Inferior parietal cortex (tissue), 1 donor: ENCODE results near the gene TECPR2.
"Not testable (repeated sequence)": the region's sequence is repeated elsewhere in the genome, so short reads cannot be mapped to it uniquely, and the experiment has no call there.

Experiments used
- DNase-seq: peaks from one replicate; pipeline ENCODE4 v3.0.0-alpha.2; 2016; ENCODE audit errors: extremely low spot score

The TECPR2 gene

GRCh38 chr14:102525929-102526497 is 163.3 kb downstream of the TECPR2 start:
- DNase-seq = no peak

DNA sequence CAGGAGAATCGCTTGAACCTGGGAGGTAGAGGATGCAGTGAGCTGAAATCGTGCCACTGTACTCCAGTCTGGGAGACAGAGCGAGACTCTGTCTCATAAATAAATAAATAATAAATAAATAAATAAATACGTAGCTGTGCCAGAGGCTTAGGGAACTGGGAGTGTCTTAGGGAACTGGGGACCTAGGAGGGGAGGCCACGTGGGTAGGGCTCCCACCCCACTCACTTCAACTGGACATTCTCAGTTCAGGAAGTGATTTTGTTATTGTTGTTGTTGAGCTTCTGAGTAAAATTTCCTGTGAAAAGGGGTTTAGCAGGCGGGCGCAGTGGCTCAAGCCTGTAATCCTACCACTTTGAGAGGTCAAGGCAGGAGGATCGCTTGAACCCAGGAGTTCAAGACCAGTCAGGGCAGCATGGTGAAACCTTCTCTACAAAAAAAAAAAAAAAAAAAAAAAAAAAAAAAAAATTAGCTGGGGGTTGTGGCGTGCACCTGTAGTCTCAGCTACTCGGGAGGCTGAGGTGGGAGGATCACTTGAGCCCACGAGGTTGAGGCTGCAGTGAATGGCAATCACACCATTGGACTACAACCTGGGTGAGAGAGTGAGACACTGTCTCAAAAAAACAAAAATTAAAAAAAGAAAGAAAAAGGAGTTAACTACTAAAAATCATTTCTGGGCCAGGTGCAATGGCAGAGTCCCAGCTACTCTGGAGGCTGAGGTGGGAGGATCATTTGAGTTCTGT is 165.9 kb downstream of the TECPR2 start:
- no peak for DNase-seq

DNA sequence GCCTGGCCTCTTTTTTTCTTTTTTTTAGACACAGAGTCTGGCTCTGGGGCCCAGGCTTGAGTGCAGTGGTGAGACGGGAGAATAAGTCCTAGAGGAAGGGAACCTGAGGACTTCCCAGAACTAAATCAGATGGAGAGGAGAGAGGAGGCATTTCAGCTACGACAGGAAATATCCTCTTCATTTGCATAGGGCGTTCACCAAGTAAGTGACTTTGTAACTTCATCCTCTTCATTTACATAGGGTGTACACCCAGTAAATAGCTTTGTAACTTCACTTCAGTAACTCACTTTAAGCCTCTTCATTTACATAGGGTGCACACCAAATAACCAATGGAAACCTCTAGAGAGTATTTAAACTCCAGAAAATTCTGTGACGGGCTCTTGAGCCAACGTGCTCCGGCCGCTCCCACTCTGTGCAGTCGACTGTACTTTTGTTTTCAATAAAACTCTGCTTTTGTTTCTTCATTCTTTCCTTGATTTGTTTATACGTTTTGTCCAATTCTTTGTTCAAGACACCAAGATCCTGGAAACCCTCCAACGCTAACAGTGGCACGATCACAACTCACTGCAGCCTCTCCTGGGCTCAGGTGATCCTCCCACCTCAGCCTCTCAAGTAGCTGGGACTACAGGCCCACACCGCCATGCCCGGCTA is 168.2 kb downstream of the TECPR2 start:
- no peak for DNase-seq

DNA sequence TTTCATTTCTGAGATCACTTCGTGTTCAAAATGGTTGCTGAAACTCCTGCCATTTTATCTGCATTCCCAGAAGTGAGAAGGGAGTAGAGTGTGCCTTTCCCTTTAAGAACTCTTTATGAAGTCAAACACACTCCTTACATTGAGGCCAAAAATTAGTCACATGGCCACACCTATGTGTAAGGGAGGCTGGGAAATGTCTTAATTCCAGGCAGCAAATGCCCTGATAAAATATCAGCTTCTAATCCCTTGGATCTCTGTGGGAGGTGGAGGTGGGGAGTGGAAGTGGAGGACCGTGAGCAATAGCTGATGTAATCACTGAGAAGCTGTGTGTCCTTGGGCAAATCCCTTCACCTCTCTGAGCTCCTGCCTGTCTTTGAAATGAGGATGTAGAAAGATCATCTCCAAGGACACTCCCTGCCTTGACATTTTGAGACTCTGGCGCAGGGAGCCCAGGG is 169.5 kb downstream of the TECPR2 start:
- no peak for DNase-seq

DNA sequence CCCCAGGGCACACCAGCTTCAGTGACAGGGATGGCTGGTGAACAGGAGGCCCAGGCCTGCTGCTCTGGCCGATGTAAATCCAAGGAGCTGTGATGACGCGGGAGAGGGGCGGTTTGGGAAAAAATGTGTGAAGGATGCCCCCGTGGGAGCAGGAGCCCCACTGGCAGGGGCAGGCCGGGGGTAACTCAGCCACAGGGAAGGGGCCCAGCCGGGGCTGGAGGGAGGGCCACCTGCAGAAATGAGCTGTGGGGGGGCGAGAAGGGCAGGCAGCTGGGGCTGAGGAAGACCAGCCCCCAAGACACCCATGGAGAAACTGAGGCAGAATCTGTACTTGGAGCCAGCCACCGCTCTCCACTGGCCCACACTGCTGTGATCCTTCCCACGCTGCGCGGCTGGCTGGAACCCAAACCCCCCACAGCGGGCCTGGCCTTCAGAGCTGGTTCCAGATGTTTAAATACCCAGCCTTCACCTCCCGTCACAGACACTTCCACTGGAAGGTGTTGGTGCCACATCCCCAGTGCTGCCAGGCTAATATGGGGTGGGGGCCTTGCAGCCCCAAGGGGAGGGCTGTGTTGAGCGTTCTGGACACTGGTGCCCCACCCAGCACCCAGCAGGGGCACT is 175.3 kb downstream of the TECPR2 start:
- no peak for DNase-seq

GRCh38 chr14:102538602-102539543 is 176.1 kb downstream of the TECPR2 start:
- no peak for DNase-seq

GRCh38 chr14:102539544-102540314 is 177.0 kb downstream of the TECPR2 start:
- no peak for DNase-seq

- DNase-seq = no peak
Measured at GRCh38 chr14:102540315-102541028, 177.7 kb downstream of the TECPR2 start.

DNA sequence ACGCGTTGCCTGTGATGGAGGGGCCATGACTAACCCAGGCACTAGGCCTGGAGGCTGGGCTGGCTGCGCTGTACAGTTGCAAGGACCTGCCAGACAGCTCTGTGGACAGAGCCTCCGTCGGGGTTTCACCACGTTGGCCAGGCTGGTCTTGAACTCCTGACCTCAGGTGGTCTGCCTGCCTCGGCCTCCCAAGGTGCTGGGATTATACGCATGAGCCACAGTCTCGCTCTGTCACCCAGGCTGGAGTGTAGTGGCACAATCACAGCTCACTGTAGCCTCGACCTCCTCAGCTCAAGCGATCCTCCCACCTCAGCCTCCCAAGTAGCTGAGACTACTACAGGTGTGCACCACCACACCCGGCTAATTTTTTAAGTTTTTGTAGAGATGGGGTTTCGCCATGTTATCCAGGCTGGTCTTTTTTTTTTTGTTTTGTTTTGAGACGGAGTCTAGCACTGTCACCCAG is 178.3 kb downstream of the TECPR2 start:
- DNase-seq = not testable (repeated sequence)

- no peak for DNase-seq
Measured at GRCh38 chr14:102541771-102542170, 179.0 kb downstream of the TECPR2 start.

GRCh38 chr14:102544046-102544746 is 181.5 kb downstream of the TECPR2 start:
- DNase-seq = no peak

GRCh38 chr14:102544747-102545460 is 182.2 kb downstream of the TECPR2 start:
- no peak for DNase-seq

DNA sequence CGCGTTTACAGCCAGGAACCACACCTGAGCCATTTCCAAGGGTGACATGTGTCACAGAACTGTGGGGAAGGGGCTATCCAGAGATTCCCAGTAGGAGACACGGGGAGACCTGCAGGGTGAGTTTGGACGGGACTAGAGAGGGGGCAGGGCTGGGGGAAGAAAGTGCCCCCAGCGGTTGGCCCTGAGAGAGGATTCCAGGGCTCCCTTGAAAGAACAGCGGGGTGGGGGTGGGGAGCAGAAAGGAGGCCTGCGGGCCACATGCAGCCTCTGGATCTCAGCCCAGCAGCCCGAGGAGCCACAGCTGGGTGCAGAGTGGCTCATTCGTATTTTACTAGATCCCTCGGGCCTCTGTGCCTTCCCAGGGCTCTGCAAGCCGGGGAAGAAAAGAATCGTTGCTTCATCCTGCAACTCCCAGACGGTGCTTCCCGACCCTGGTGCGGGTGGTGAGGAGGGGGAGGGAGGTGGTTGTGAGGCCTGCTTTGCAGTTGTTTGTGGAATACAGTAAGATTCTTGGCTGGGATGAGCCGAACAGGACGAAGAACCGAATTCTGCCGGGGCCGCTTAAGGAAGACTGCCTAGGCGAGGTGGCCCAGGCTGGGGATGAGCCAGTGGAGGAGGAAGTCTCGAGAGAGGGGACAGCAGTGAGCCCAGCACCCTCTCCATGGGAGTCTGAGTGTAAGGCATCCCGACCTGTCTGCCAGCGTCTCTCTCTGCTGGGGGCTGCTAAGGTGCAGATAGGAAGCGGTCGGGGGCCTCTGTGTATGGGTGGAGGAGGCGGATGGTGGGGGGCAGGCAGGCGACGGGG is 182.9 kb downstream of the TECPR2 start:
- DNase-seq = no peak

DNA sequence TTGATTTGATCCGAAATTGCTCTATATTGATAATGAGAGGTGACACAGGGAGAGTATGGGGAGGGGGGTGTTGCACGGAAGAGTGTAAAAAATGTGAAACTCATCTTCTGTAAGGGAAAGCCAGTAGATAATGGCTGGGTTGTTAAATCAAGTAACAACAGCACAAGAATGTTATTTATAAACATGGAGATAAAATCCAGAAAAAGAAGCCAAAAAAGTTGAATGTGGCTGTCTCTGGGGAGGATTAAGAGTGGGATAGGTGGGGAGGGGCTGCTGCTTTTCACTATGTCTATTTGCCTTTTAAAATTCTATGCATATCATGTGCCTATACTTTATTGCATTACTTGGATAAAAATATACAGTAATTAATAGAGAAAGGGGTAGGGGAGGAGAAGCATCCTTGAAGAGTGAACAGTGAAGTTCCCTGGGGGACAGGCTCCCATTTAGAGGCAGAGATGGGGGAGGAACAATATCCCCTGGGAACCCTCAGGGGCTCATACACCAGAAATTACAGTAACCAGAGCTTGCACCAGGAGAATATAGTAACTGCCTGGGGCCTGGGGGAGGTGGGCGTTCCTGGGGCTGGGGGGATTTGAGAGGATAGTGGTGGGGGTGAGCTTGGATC is 186.0 kb downstream of the TECPR2 start:
- DNase-seq = no peak

DNA sequence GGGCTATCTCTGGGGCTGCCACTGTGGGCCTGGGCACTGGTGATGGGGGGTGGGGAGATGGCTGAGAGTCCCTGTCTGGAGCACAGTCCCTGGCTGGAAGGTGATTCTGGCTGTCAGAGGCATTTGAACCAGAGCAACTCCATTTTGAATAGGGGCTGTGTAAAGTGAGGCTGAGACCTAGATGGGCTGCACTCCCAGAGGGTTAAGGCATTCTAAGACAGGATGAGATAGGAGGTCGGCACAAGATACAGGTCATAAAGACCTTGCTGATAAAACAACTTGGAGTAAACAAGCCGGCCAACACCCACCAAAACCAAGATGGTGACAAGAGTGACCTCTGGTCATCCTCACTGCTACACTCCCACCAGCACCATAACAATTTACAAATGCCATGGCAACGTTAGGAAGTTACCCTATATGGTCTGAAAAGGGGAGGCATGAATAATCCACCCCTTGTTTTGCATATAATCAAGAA is 188.2 kb downstream of the TECPR2 start:
- not testable (repeated sequence) for DNase-seq
